ENCODE results near the gene SLC6A3. TPM values are rescaled to one million over a fixed set of nuclear protein-coding genes. Genes with fewer than 3 reads are reported as not detected.
"Not testable (repeated sequence)": the region's sequence is repeated elsewhere in the genome, so short reads cannot be mapped to it uniquely, and the experiment has no call there.

Gene SLC6A3
- total RNA-seq, 1 donor from 2014 or later: not detected

- DNase-seq (ENCODE audit: low read depth): no peak
- H3K4me3 ChIP-seq (ENCODE audit: low read depth, low read length): no peak overlapping the region
- no peak for TF ChIP-seq CTCF (conservative IDR thresholded peaks at IDR 0.05; ENCODE audit: low read depth, low read length)
These were observed 78.1 kb downstream of the SLC6A3 start for GRCh38 chr5:1367149-1367548.

- no peak for TF ChIP-seq CTCF (conservative IDR thresholded peaks at IDR 0.05; ENCODE audit: low read depth, low read length)
- H3K4me3 ChIP-seq (ENCODE audit: low read depth, low read length): no peak overlapping the region
- no peak for DNase-seq (ENCODE audit: low read depth)
These were observed 78.7 kb downstream of the SLC6A3 start for GRCh38 chr5:1366514-1366913.

GRCh38 chr5:1364211-1364610, 81.0 kb downstream of the SLC6A3 start:
- DNase-seq (ENCODE audit: low read depth): no peak
- H3K4me3 ChIP-seq (ENCODE audit: low read depth, low read length): no peak overlapping the region
- TF ChIP-seq CTCF (conservative IDR thresholded peaks at IDR 0.05; ENCODE audit: low read depth, low read length): no peak

DNA sequence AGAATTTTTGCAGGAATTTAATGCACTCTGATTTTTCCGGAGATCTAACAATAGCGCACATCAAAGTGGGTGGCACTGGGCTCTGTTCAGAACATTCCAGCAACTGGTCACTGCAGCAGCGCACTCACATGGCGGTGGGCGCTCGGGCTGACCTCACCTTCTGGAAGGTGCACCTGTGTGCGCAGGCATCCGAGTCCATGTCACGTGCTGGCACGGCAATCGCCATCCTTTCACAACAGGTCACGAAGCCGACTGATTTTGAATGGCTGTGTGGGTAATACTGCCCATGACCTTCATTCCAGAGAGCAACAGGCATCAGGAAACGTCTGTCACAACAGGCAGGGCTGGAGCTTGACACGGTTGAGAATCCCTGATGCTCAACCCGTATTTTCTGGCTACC, 81.7 kb downstream of the SLC6A3 start:
- TF ChIP-seq CTCF (conservative IDR thresholded peaks at IDR 0.05; ENCODE audit: low read depth, low read length): no peak
- no peak overlapping the region for H3K4me3 ChIP-seq (ENCODE audit: low read depth, low read length)
- DNase-seq (ENCODE audit: low read depth): no peak

DNA sequence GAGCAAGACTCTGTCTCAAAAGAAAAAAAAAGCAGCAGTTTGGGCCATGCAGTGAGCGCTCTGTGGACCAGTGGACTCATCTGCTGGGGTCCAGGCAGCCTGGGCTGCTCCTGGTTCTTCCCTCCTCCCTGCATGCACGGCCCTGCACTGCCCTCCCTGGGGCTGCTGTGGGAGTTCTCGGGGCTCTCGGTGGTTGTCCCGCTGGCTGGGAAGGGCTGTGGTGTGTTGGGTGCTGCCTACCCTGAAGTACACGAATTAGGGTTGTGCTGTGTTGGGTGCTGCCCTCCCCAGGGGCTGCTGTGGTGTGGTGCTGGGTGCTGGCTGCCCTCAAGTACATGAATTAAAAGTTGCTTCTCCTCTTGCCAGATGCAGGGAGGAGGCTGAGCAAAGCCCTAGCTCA, 82.1 kb downstream of the SLC6A3 start:
- no peak for DNase-seq (ENCODE audit: low read depth)
- no peak overlapping the region for H3K4me3 ChIP-seq (ENCODE audit: low read depth, low read length)

DNA sequence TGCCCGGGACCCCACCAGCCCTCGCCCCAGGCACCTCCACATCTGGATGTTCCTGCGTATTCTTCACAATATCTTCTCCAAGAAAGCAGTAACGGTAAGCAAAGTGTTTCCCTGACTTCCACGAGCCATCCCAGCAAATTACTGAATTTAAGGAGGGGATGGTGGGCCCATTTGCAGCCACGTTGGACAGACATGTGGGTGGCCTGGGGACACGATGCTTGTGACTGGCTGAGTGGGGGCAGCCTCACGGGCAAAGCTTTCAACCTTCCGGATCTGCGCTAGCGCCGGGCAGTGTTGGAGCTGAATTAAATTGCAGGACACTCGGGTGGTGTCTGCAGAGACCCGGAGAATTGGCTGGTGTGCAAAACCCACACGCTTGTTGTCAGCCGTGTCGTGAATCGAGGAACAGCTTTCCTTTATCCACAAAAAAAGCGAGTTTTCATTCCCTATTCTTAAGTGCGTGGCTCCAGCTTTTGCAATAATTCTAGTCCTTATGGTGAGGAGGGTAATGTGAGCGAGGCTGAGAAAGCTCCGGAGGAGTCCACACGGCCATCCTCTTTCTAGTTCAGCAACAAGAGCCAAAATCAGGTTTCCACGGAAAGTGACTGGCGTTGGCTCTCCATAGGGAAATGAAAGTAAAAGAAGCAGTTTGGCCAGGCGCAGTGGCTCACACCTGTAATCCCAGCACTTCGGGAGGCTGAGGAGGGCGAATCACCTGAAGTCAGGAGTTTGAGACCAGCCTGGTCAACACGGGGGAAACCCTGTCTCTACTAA, 82.8 kb downstream of the SLC6A3 start:
- H3K4me3 ChIP-seq (ENCODE audit: low read depth, low read length): no peak overlapping the region
- no peak for DNase-seq (ENCODE audit: low read depth)
- TF ChIP-seq CTCF (conservative IDR thresholded peaks at IDR 0.05; ENCODE audit: low read depth, low read length): no peak

More for the DNA sequence above, 82.1 kb downstream of the SLC6A3 start:
- TF ChIP-seq CTCF (conservative IDR thresholded peaks at IDR 0.05; ENCODE audit: low read depth, low read length): no peak

DNA sequence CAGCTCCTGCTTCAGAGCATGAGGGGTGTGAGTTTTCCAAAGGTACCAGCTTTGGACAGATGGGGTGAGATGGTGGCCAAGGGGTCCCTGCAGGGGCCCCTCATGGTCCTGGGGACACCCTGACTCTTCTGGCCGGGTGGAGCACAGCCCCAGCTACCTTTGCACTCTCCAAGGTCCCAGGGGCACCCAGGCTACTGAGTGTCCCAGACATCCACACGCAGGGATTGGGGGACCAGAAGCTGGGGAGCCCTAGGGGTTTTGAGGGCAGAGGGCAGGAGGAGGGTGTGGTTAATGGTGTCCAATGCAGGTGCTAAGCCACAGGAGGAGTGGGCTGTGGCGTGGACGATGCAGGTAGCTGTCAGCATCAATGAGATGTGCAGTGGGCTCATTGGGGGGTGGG, 84.4 kb downstream of the SLC6A3 start:
- TF ChIP-seq CTCF (conservative IDR thresholded peaks at IDR 0.05; ENCODE audit: low read depth, low read length): no peak
- no peak overlapping the region for H3K4me3 ChIP-seq (ENCODE audit: low read depth, low read length)
- DNase-seq (ENCODE audit: low read depth): no peak

- DNase-seq (ENCODE audit: low read depth); H3K4me3 ChIP-seq (ENCODE audit: low read depth, low read length): not testable (repeated sequence)
These were observed 84.9 kb downstream of the SLC6A3 start for GRCh38 chr5:1360367-1360766.
